Choroid plexus epithelial cell (primary cell): Measurements from ENCODE around the gene KCNJ15.

Source experiments
- DNase-seq: peaks from one replicate; pipeline ENCODE4 v3.0.0-alpha.2; 2010; ENCODE audit warnings: low read depth
- H3K4me3 ChIP-seq: 2 replicates; pipeline ENCODE4 v1.5.1; 2011; ENCODE audit warnings: low read depth, mild to moderate bottlenecking, control low read depth, low read length, moderate library complexity
- CTCF ChIP-seq: conservative IDR thresholded peaks from 2 replicates; pipeline ENCODE4 v1.5.1; 2011; ENCODE audit warnings: low read depth, mild to moderate bottlenecking, control low read depth, inconsistent platforms, low read length, moderate library complexity

The KCNJ15 gene

DNA sequence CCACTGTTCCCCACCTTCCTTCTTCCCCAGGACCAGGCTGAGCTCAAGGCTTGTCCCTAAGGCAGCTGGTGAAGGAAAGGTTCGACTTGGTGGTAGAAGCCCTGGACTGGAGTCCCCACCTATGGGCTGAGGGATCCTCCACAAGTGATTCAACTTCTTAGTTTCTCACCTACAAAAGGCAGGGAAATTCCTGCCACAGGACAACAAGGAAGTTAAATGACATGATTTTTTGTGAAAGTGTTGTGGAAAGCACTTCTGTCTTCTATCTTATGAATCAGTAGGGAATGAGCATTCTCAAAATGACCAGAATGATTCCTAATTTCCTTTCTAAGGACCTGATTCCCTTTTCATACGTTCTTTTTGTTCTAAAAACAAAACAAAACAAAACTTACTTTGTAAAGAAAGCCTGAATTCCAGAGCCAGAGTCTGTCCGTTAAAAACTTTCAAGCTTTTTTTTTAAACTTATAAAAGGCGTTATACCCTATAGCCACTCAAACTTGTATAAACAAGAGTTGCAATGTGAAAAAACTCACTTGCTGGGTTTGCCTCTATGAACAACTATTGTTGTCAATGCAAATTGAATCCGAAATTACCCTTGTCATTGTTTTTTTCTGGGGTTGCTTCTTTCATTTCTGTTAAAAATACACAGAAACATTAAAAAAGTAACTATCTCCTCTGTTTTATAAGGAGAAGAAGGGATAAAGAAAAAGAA is 12.2 kb downstream of the KCNJ15 start:
- DNase-seq = no peak
- H3K4me3 ChIP-seq = no peak overlapping the region
- TF ChIP-seq CTCF = no peak

DNA sequence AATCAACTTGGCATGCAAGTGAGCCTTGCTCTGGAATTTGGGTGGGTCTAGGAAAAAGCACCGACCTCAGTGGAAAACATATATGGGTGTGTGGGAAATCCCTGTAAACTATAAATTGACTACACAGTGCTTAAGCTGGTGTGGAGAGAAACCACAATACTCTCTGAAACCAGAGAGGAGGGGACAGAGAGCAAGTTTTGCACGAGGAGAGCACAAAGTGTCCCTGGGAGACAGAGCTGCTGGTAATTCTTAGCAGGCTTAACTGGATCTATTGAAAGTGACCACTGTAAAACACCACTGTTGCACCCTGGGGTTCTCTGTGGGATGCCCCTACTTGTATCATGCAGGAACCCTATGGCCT is 12.8 kb downstream of the KCNJ15 start:
- DNase-seq = no peak
- no peak for TF ChIP-seq CTCF
- H3K4me3 ChIP-seq = no peak overlapping the region

GRCh38 chr21:38272215-38272614 is 15.4 kb downstream of the KCNJ15 start:
- H3K4me3 ChIP-seq = no peak overlapping the region
- no peak for TF ChIP-seq CTCF
- no peak for DNase-seq

DNA sequence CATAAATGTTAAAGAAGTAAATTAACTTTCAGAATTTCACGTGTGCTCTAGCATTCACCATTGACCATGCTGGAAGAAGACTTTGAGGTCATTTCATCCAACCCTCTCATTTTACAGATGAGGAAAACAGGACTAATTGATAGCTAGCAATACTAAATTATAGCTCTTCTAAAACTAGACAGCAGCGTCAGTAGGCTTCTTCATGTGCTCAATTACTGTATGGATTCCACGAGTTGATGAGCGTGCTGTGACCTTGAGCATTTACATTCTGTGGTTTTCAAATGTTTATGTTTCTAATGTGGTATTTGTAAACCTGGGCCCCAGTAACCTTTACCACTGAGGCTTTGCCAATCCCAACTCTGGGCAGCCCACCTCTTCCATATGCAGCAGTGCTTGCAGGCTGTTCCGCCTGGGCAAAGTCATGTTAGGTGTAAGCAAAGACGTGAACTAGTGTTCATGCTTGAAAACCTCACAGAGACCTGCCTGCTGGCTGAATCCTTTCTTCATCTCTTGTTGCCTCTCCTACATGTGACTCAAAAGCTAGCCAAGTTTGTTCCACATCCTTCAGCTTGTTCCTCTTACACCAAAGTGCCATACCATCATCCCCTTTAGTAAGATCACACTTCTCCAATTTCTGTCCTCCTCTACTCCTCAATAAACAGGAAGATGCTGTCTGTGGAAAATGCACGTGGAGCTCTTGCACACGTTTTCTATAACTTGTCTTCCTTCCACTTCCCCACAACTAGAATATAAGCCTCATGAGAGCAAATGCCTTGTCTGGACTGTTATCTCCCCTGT is 17.2 kb downstream of the KCNJ15 start:
- no peak for TF ChIP-seq CTCF
- peak; percentile 54 for DNase-seq
- no peak overlapping the region for H3K4me3 ChIP-seq

DNA sequence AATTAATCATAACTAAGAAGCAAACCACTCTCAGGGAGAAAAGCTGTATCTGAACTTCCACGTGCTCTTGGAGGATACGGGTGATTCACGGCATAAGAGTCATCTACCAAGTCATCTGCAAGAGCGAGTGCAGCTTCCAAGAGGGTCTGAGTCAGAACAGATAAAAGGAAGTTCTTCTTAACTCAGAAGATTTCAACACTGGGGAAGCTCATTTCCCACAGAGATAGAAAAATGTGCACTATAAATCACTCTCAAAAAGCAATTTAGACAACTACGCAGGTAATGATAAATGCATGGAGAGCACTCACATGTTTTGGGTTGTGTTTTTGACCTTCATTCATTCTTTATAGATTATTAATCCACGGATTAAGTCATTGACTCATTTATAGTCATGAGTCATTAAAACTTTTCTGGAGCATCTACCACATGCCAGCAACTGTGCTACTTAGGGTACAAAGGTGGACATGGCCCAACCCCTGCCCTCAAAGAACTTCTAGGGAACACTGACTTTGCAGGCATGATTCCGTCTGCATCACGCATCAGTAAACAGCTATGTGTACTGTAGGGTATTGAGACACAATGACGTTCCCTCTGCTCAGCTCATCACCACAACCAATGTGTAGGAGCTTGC is 20.8 kb downstream of the KCNJ15 start:
- DNase-seq = peak; percentile 99

GRCh38 chr21:38280454-38280853 is 23.7 kb downstream of the KCNJ15 start:
- no peak overlapping the region for H3K4me3 ChIP-seq
- no peak for TF ChIP-seq CTCF
- peak; percentile 43 for DNase-seq

More for the DNA sequence above, 20.8 kb downstream of the KCNJ15 start:
- TF ChIP-seq CTCF = no peak
- no peak overlapping the region for H3K4me3 ChIP-seq

DNA sequence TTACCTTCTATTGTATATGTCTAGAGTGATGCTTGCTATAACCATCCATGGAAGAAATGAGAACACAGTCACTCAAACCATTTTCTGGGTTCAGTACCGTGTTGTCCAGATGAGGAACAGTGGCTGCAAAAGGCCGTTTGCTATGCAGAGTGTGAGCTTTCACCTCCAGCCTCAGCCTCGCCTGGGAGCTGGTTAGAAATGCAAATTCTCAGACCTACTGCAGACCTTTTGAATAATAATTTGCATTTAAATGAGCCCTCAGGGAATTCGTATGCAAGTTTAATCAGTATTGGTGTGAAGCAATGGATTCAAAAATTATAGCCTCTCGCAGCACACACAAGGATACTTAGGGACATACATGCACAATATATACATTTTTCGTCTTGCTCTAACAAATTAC is 24.1 kb downstream of the KCNJ15 start:
- H3K4me3 ChIP-seq = no peak overlapping the region
- DNase-seq = no peak
- no peak for TF ChIP-seq CTCF
